ENCODE results near the gene TCTN3. TPM values are rescaled to one million over a fixed set of nuclear protein-coding genes. Genes with fewer than 3 reads are reported as not detected.
A peak's percentile ranks its signal among the peaks of the same experiment; 100 is the strongest.
"Not testable (repeated sequence)": the region's sequence is repeated elsewhere in the genome, so short reads cannot be mapped to it uniquely, and the experiment has no call there.

Gene TCTN3
- total RNA-seq, 2 donors from 2014 or later = 18.1 to 24.7 TPM

DNA sequence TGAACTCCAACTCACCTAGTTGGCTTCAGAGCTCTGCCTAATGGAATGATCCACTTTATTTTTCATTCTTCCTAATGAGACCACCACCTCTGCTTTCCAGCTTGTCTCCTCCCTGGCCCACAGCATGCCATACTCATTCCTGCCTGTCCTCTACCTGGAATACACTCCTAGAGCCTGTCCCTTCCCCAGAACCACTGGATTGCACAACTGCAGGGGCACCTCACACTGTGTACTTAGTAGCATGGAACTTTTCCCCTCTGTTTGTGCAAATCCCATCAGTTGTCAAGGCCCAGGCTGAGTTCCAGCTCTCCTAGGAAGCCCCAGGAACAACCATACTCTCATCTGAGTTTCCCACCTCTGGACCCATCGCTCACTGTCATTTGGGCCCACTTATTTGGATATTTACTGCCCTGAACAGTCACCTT is 52.8 kb downstream of the TCTN3 start:
- DNase-seq (no peak), ATAC-seq (no peak)
- Mint-ChIP-seq H3K27ac (no peak overlapping the region), H3K27me3 (no peaks in the 10 kb centered on the region), H3K4me3 (no peak overlapping the region), H3K4me1 (peaks cover 6% of the 10 kb centered on the region), H3K36me3 (ENCODE audit: low read depth) (peaks cover 12% of the 10 kb centered on the region)
- no peaks in the 10 kb centered on the region for H3K9me3 ChIP-seq (ENCODE audit: control insufficient read depth, low read length, poor library complexity, severe bottlenecking)

GRCh38 chr10:95637911-95638310 is 55.8 kb downstream of the TCTN3 start:
- no peak overlapping the region for H3K27ac Mint-ChIP-seq
- no peaks in the 10 kb centered on the region for H3K9me3 ChIP-seq (ENCODE audit: control insufficient read depth, low read length, poor library complexity, severe bottlenecking)
- H3K36me3 Mint-ChIP-seq (ENCODE audit: low read depth) = peaks cover 22% of the 10 kb centered on the region
- no peak overlapping the region for H3K4me3 Mint-ChIP-seq
- no peak for DNase-seq
- ATAC-seq = no peak
- H3K27me3 Mint-ChIP-seq = no peaks in the 10 kb centered on the region
- peaks cover 2% of the 10 kb centered on the region for H3K4me1 Mint-ChIP-seq

DNA sequence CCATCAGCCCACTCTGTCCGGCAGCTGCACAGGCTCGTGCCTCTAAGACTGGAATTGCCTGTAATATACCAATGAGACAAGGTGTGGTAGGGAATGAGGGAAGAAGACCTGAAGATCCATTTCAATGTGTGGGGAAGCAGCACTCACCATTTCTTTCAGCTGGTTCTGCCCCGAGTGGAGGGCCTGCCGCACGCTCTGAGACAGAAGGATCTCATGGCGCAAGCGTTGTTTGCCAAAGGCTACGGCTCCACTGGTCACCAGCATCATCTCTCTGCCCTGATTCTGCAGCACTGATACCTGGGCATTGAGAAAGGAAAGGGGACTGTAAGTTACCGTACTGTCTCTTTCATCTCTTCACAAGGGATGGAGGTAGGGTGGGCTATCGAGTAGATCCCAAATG is 56.6 kb downstream of the TCTN3 start:
- no peaks in the 10 kb centered on the region for H3K27me3 Mint-ChIP-seq

DNA sequence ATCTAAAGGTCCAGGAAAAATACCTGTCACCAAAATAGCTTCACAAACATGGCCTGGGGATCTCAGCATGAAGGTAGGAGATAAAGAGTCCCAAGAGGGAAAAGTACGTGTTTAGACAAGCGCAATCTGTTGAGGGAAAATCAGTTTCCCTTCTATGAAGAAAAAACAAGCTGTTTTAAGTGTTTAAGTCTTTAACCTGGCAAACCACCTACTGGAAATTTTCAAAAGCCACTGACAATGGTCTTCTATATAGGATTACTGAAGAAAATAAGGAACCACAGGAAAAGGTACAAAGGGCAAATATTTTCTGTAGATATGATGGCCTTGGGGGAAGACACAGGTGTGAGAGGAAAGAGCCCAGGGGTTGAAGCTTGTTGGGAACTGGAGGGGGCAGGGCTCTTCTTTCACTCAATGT is 58.4 kb downstream of the TCTN3 start:
- H3K27me3 Mint-ChIP-seq = no peaks in the 10 kb centered on the region
- H3K4me1 Mint-ChIP-seq = peaks cover 2% of the 10 kb centered on the region
- ATAC-seq (no peak), DNase-seq (no peak)
- no peaks in the 10 kb centered on the region for H3K9me3 ChIP-seq (ENCODE audit: control insufficient read depth, low read length, poor library complexity, severe bottlenecking)
- no peak overlapping the region for H3K4me3 Mint-ChIP-seq
- peaks cover 23% of the 10 kb centered on the region for H3K36me3 Mint-ChIP-seq (ENCODE audit: low read depth)
- H3K27ac Mint-ChIP-seq = peak overlapping the region; percentile 37

More for the DNA sequence above, 56.6 kb downstream of the TCTN3 start:
- no peaks in the 10 kb centered on the region for H3K9me3 ChIP-seq (ENCODE audit: control insufficient read depth, low read length, poor library complexity, severe bottlenecking)
- DNase-seq (no peak), ATAC-seq (no peak)
- peaks cover 26% of the 10 kb centered on the region for H3K36me3 Mint-ChIP-seq (ENCODE audit: low read depth)
- peaks cover 2% of the 10 kb centered on the region for H3K4me1 Mint-ChIP-seq
- H3K4me3 Mint-ChIP-seq = no peak overlapping the region
- H3K27ac Mint-ChIP-seq = no peak overlapping the region

GRCh38 chr10:95628786-95629185 is 64.9 kb downstream of the TCTN3 start:
- H3K9me3 ChIP-seq (ENCODE audit: control insufficient read depth, low read length, poor library complexity, severe bottlenecking) = no peaks in the 10 kb centered on the region
- no peak overlapping the region for H3K4me3 Mint-ChIP-seq
- H3K4me1 Mint-ChIP-seq = peaks cover 2% of the 10 kb centered on the region
- peak overlapping the region; percentile 24 for H3K27ac Mint-ChIP-seq
- no peak for ATAC-seq
- H3K27me3 Mint-ChIP-seq = no peaks in the 10 kb centered on the region
- DNase-seq = no peak
- H3K36me3 Mint-ChIP-seq (ENCODE audit: low read depth) = peaks cover 19% of the 10 kb centered on the region

DNA sequence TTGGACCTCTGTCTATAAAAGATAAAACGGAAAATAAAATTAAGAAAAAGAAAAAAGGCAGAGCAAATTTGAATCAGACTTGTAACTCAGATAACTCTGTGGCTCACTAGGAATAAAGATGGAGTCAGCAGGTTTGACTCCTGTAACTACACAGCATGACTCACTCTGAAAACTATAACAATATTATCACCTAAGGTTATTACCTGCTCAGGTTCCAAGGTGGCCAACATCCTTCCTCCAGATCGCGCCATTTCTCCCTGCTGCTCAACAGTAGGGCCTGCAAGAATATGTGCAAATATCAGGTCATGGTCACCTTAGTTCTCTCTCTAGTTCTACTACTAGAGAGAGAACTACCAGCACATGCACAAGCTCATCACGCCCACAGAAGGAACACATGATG is 67.2 kb downstream of the TCTN3 start:
- DNase-seq (no peak), ATAC-seq (no peak)
- peaks cover 2% of the 10 kb centered on the region for H3K4me1 Mint-ChIP-seq
- no peaks in the 10 kb centered on the region for H3K27me3 Mint-ChIP-seq
- no peak overlapping the region for H3K4me3 Mint-ChIP-seq
- H3K9me3 ChIP-seq (ENCODE audit: control insufficient read depth, low read length, poor library complexity, severe bottlenecking) = no peaks in the 10 kb centered on the region
- peaks cover 13% of the 10 kb centered on the region for H3K36me3 Mint-ChIP-seq (ENCODE audit: low read depth)
- no peak overlapping the region for H3K27ac Mint-ChIP-seq

DNA sequence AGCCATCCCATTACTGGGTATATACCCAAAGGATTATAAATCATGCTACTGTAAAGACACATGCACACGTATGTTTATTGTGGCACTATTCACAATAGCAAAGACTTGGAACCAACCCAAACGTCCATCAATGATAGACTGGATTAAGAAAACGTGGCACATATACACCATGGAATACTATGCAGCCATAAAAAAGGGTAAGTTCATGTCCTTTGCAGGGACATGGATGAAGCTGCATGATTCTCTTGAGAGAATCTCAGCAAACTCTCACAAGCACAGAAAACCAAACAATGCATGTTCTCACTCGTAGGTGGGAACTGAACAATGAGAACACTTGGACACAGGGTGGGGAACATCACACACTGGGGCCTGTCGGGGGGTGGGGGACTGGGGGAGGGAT is 73.3 kb downstream of the TCTN3 start:
- not testable (repeated sequence) for ATAC-seq; H3K27me3 Mint-ChIP-seq; H3K36me3 Mint-ChIP-seq (ENCODE audit: low read depth); DNase-seq; H3K9me3 ChIP-seq (ENCODE audit: control insufficient read depth, low read length, poor library complexity, severe bottlenecking); H3K4me1 Mint-ChIP-seq; H3K27ac Mint-ChIP-seq; H3K4me3 Mint-ChIP-seq

GRCh38 chr10:95618101-95618500 is 75.6 kb downstream of the TCTN3 start:
- H3K36me3 Mint-ChIP-seq (ENCODE audit: low read depth) = peaks cover 15% of the 10 kb centered on the region
- H3K27me3 Mint-ChIP-seq = no peaks in the 10 kb centered on the region
- no peak for ATAC-seq
- DNase-seq = no peak
- H3K4me3 Mint-ChIP-seq = no peak overlapping the region
- H3K9me3 ChIP-seq (ENCODE audit: control insufficient read depth, low read length, poor library complexity, severe bottlenecking) = no peaks in the 10 kb centered on the region
- no peak overlapping the region for H3K27ac Mint-ChIP-seq
- H3K4me1 Mint-ChIP-seq = no peaks in the 10 kb centered on the region

- DNase-seq (no peak), ATAC-seq (no peak)
- no peaks in the 10 kb centered on the region for H3K9me3 ChIP-seq (ENCODE audit: control insufficient read depth, low read length, poor library complexity, severe bottlenecking)
- no peaks in the 10 kb centered on the region for H3K27me3 Mint-ChIP-seq
- H3K27ac Mint-ChIP-seq = no peak overlapping the region
- H3K36me3 Mint-ChIP-seq (ENCODE audit: low read depth) = peaks cover 15% of the 10 kb centered on the region
- H3K4me1 Mint-ChIP-seq = no peaks in the 10 kb centered on the region
- no peak overlapping the region for H3K4me3 Mint-ChIP-seq
These were observed 77.3 kb downstream of the TCTN3 start for GRCh38 chr10:95616446-95616845.

Other genes with a start within 250 kb of the TCTN3 start
- 1 to 10 TPM; 2.5 to 5.0 TPM for gene SORBS1, start 132.6 kb downstream of the TCTN3 start, total RNA-seq
- 10 to 100 TPM; 22.8 to 29.5 TPM for gene ALDH18A1, start 37.2 kb downstream of the TCTN3 start, total RNA-seq
- gene ENTPD1, start 62.2 kb upstream of the TCTN3 start, total RNA-seq = 10 to 100 TPM in 1 of 2 donors, 1 to 10 TPM in 1; 5.4 to 13.8 TPM
- gene CC2D2B, start 214.0 kb upstream of the TCTN3 start, total RNA-seq = under 1 TPM; 0.17 to 0.55 TPM